ENCODE data around the gene NLRP7. TPM values are rescaled to one million over a fixed set of nuclear protein-coding genes. Genes with fewer than 3 reads are reported as not detected.
"Not testable (repeated sequence)": the region's sequence is repeated elsewhere in the genome, so short reads cannot be mapped to it uniquely, and the experiment has no call there.

The NLRP7 gene
- total RNA-seq, 4 donors from 2014 or later = not detected

- no peak for TF ChIP-seq POLR2A (IDR thresholded peaks at IDR 0.05)
- no peak for TF ChIP-seq CTCF (IDR thresholded peaks at IDR 0.05)
- no peak for DNase-seq
- 61 to 78% methylated on average over 9 of the region's 9 CpGs for WGBS, 2 donors
- no peaks in the 10 kb centered on the region for H3K36me3 ChIP-seq
- peaks cover 0 to 8% (median 0%) of the 10 kb centered on the region in 4 donors for H3K27me3 ChIP-seq
- no peak overlapping the region for H3K4me3 ChIP-seq
- H3K27ac ChIP-seq = no peak overlapping the region
- intact Hi-C loops (cut with DNase I) = no loop called here
- no peaks in the 10 kb centered on the region for H3K4me1 ChIP-seq
- peaks cover 0 to 18% (median 0%) of the 10 kb centered on the region in 3 donors for H3K9me3 ChIP-seq
These were observed 24.1 kb downstream of the NLRP7 start for GRCh38 chr19:54923276-54923675.

DNA sequence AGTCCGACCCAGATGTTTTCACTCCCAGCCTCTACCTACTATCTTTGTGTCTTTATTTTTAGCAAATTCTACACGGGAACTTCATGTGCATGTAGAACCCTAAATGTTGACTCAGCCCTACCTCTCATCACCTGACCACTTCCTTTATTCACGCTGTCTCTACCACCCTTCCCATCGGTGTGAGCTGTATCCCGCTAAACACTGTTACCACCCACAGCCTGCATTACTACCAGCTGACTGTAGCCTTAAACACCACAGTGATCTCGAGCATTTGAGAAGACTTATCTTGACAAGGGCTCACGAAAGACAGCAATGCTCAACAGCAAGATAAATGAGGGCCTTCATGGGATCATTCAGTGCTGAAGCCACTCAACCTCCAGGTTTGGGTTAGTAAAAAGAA lies 26.2 kb downstream of the NLRP7 start:
- Histone ChIP-seq H3K27ac (no peak overlapping the region), H3K4me1 (no peaks in the 10 kb centered on the region), H3K4me3 (no peak overlapping the region), H3K36me3 (no peaks in the 10 kb centered on the region), H3K27me3 (peaks cover 0 to 12% (median 0%) of the 10 kb centered on the region in 4 donors), H3K9me3 (no peaks in the 10 kb centered on the region)
- 43 to 45% methylated on average over 7 of the region's 7 CpGs for WGBS, 2 donors
- no peak for DNase-seq
- no peak for TF ChIP-seq POLR2A (IDR thresholded peaks at IDR 0.05)
- intact Hi-C loops (cut with DNase I) = no loop called here

DNA sequence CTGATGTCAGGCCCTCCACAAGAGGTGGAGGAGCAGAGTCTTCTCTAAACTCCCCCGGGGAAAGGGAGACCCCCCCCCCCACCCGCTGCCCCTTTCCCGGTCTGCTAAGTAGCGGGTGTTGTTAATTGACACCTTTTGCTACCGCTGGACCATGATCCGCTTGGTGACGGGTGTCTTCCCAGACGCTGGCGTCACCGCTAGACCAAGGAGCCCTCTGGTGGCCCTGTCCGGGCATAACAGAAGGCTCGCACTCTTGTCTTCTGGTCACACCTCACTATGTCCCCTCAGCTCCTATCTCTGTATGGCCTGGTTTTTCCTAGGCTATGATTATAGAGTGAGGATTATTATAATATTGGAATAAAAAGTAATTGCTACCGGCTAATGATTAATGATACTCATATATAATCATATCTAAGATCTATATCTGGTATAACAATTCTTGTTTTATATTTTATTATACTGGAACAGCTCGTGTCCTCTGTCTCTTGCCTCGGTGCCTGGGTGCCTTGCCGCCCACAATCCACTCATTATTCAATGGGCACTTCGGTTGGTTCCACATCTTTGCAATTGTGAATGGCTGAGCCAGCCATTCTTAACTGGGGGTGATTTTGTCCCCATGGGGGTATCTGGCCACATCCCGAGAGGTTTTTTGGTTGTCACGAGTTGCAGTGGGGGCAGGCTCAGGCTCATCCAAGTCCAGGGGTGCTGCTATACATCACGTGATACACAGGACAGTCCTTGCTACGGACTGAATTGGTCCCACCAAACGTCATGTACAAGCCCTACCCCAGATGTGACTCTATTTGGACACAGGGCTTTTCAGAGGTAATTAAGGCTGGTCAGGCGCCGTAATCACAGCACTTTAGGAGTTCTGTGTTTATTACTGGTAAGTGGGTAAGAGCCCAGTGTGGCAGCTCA lies 27.4 kb downstream of the NLRP7 start:
- H3K27ac ChIP-seq; DNase-seq; H3K9me3 ChIP-seq; H3K4me3 ChIP-seq; H3K4me1 ChIP-seq; H3K36me3 ChIP-seq; intact Hi-C loops (cut with DNase I): not testable (repeated sequence)
- 61 to 74% methylated on average over 7 to 12 of the region's 24 CpGs for WGBS, 2 donors
- peak in 4 of 6 experiments; percentile 24 to 56 (median 32) for TF ChIP-seq CTCF (IDR thresholded peaks at IDR 0.05)
- H3K27me3 ChIP-seq = peaks cover 0 to 12% (median 0%) of the 10 kb centered on the region in 4 donors

- Histone ChIP-seq H3K4me3 (no peak overlapping the region), H3K36me3 (no peaks in the 10 kb centered on the region), H3K27me3 (peaks cover 0 to 12% (median 0%) of the 10 kb centered on the region in 4 donors), H3K9me3 (no peaks in the 10 kb centered on the region), H3K27ac (no peak overlapping the region), H3K4me1 (no peaks in the 10 kb centered on the region)
- intact Hi-C loops (cut with DNase I) = no loop called here
- WGBS, 2 donors = 53 to 73% methylated on average over 6 to 8 of the region's 9 CpGs
- TF ChIP-seq POLR2A (IDR thresholded peaks at IDR 0.05) (no peak), CTCF (IDR thresholded peaks at IDR 0.05) (no peak)
- no peak for DNase-seq
These were observed 28.8 kb downstream of the NLRP7 start for GRCh38 chr19:54918499-54918898.

GRCh38 chr19:54916822-54917221 lies 30.5 kb downstream of the NLRP7 start:
- TF ChIP-seq POLR2A (IDR thresholded peaks at IDR 0.05) (no peak), CTCF (IDR thresholded peaks at IDR 0.05) (no peak)
- DNase-seq = no peak
- peaks cover 0 to 12% (median 0%) of the 10 kb centered on the region in 4 donors for H3K27me3 ChIP-seq
- no peak overlapping the region for H3K27ac ChIP-seq
- 70 to 78% methylated on average over 11 of the region's 11 CpGs for WGBS, 2 donors
- no peaks in the 10 kb centered on the region for H3K36me3 ChIP-seq
- no peaks in the 10 kb centered on the region for H3K4me1 ChIP-seq
- no peak overlapping the region for H3K4me3 ChIP-seq
- H3K9me3 ChIP-seq = no peaks in the 10 kb centered on the region
- intact Hi-C loops (cut with DNase I) = no loop called here

DNA sequence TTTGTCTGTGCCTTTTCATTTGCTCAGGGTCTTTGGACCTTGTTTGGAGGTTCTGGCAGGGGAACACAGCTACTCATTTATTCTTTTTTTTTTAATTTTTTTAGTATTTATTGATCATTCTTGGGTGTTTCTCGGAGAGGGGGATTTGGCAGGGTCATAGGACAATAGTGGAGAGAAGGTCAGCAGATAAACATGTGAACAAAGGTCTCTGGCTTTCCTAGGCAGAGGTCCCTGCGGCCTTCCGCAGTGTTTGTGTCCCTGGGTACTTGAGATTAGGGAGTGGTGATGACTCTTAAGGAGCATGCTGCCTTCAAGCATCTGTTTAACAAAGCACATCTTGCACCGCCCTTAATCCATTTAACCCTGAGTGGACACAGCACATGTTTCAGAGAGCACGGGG lies 39.4 kb downstream of the NLRP7 start:
- H3K9me3 ChIP-seq; H3K36me3 ChIP-seq; H3K27ac ChIP-seq; H3K4me3 ChIP-seq; DNase-seq; H3K4me1 ChIP-seq; intact Hi-C loops (cut with DNase I); H3K27me3 ChIP-seq: not testable (repeated sequence)
- WGBS, 2 donors = 66 to 69% methylated on average over 2 to 4 of the region's 5 CpGs

All from esophagus squamous epithelium (tissue), 5 donors.